Measurements from ENCODE around the gene FLAD1.
A peak's percentile ranks its signal among the peaks of the same experiment; 100 is the strongest.

Gene FLAD1

DNA sequence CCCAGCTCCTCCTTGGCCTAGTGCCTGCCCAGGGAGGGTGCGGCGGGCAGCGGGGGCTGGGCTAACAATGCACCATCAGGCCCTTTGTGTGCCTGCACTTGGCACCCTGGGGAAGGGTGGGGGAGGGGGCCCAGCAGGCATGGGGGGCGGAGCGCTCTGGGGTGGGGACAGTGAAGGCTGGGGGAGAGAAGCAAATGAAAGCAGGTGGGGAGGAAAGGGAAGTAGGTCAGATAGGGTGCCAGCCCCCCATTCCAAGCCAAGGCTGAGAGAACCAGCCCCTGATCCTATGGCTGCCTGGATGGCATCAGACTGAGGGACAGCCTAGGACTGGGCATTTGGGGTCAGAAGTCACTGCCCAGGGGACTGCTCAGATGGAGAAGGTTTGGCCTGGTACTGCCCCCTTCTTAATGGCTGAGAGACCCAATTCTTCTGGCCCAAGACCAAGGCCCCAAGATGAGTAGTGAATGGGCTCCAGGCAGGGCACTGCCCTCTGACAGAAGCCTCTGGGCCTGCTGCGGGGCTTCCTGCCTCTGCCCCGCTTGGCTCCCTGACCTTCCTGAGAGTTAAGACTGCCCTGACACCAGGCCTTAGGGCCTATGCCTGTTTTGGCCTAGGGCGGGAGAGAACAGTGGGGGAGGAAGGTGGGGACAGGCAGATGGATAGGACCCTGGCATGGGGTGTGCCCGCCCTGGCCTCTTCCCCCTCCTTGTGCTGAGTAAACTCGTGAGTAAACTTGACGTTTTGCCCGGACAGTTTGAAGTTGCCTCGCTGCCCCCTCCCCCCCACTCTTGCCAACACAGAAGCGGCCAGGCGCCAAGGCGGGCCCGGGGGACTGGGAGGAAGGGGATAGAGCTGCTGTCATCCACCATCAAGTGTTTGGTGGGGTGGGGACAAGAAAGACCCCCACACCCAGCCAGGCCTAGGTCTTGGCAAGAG, 22.2 kb downstream of the FLAD1 start:
- DNase-seq: peak; percentile 51

DNA sequence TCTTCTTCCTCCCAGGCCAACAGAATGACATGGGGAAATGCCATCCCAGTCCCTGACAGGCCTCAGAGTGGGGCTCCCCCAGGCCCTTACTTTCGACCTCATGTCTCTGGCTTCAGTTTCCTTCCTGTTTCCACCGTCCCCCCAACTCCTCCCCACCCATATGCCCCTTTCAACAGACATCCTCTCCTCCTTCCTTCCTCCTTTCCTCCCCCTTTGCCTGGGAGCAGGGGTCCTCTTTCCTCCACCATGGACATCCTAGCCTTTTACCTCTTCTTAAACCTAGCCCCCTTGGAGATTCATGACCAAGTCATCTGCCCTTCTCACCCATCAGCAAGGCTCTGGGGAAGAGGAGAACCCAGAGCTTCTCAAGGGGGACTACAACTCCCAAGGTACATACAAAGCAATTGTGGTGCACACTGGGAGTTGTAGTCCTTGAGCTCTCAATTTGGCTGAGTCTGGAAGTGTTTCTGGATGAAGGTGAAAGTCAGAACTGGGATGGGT, 23.5 kb downstream of the FLAD1 start:
- peak; percentile 30 for DNase-seq

- no peak for DNase-seq
Observed at GRCh38 chr1:155007251-155007828, 24.2 kb downstream of the FLAD1 start.

- no peak for DNase-seq
Observed at GRCh38 chr1:155008015-155008941, 25.1 kb downstream of the FLAD1 start.

DNA sequence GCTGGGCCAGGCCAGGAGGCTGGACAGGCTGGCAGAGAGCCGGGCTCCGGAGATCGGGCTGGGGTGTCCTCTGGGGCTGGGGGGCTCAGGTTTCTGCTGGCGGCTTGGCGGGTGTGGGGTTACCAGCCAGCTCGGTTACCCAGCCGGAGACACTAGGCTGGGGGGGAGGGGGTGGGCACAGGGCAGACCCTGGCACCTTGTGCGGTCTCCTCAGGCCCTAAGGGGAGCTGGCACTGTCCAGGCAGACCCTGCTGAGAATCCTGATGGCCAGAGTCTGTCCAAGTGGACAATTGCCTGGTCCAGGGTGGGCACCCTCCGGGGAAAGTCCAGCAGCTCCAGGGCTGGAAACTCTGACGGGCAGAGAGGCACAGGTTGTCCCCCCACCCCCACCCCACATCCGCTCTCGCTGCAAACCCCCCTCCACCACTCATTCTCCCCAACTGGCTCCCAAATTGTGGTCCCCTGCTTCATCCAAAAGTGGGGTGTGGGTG, 26.1 kb downstream of the FLAD1 start:
- no peak for DNase-seq

DNA sequence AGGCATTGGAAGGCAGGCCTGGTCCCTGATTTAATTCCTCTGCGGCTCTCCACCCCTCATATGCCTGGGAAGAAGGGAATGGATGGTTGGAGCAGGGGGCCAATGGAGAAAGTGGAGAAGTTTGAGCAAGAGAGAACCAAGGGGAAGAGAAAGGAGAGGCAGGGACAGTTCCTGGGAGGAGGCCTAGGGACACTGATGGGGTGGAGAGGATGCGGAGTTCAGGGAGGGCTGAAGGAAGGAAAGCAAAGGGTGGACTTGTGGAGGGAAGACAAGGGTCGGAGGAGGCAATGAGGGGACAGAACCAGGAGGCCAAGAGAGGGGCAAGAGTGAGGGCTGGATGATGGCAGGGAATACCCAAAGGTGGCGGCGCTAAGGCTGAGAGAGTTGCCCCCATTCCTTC, 26.6 kb downstream of the FLAD1 start:
- DNase-seq: no peak

DNA sequence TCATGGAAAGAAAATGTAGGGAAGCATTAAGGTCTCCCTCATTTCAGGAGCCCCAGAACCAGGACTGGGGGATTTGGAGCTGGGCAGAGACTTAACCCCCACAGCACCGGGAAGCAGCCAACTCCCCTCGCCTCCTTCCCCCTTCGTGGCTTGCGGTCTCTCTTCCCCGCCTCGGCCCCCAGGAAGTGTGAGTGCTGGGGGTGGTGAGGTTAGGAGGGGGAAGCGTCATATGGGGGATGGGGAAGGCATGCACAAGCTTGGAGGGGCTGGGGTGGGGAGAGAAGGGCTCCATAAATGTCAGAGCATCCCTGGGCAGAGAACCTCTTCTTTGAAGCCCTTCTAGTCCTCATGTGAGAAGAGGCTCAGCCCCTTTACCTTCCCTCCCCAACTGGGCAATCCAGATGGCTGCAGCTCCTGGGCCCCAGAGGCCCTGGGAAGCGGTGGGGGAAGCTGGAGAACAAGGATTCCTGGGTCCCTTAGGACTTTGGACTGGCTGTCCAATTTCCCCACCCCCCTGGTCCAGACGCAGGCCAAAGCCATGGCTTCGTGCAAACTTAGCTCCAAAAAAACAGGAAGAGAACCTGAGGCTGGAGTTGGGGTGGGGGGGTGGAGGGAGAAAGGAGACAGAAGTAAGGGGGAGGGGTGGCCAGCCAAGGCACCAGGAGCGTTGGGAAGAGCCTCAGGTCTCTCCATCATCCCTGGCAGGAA, 27.2 kb downstream of the FLAD1 start:
- DNase-seq: no peak

DNA sequence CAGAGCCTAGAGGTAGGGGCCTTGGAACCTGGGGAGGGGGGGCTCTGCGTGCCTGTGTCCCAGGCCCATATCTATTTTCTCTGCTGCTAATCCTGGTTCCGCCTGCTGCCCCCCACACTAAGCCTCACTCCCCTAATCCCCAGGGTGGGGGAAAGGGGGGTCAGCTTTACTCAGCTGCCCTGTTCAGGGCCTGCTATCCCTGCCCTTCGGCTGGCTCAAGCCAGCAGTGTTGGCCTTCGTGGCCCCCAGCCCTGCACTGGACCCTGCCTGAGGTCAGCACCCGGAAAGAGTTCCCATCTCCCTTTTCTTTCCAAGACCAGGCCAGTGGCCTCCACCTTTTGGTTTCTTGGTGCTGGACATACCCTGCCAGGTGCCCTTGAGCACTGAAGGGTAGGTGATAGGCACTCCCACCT, 27.9 kb downstream of the FLAD1 start:
- DNase-seq: no peak

DNA sequence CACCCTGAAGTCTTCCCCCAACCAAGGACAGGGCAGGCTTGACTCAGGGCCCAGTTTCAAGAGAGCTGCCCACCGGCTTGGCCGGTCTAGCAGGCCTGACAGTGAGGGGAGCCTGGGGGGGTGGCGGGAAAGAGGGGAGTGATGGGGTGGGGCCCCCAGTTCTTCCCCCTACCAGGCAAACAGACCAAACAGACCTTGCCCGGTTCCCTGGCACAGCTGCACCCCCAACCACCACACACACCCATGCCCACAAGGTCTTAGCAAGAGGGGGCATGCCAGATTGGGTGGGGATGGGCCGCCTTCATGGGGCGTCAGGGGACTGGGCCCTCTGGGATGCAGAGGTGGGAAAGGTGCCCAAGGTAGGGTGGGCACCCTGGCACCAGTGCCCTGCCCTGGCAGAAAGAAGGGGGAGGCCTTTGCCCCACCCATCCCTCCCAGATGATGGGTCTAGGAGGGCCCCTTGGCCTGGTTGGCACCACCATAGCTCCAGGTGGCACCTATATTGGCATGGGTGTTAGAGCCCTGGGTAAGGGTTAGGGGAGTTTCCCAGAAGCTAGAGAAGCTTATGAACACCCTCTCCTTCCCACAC, 28.4 kb downstream of the FLAD1 start:
- DNase-seq: no peak

DNA sequence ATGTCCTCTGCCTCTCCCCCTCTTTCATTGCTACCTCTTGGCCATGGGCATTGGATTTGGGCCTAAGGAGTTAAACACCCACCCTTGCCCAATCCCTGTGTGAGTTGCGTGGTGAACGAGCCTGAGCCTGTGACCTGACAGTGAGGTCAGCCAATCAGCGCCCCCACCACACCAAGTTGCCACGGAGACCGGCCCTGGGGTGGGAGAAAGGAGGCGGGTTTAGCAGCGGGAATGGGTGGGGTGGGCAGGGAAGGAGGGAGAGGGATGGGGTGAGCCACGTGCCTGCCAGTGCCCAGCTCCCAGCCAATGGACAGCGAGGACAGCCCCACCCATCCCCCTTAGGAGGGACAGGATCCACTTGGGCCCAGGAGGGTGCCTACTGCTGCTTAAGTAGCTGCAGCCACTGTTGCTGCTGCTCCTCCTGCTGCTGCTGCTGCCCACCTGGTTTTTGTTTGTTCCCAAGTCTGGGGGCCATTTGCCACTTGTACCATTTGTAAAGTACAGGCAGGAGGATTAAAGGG, 28.9 kb downstream of the FLAD1 start:
- DNase-seq: peak; percentile 89

DNA sequence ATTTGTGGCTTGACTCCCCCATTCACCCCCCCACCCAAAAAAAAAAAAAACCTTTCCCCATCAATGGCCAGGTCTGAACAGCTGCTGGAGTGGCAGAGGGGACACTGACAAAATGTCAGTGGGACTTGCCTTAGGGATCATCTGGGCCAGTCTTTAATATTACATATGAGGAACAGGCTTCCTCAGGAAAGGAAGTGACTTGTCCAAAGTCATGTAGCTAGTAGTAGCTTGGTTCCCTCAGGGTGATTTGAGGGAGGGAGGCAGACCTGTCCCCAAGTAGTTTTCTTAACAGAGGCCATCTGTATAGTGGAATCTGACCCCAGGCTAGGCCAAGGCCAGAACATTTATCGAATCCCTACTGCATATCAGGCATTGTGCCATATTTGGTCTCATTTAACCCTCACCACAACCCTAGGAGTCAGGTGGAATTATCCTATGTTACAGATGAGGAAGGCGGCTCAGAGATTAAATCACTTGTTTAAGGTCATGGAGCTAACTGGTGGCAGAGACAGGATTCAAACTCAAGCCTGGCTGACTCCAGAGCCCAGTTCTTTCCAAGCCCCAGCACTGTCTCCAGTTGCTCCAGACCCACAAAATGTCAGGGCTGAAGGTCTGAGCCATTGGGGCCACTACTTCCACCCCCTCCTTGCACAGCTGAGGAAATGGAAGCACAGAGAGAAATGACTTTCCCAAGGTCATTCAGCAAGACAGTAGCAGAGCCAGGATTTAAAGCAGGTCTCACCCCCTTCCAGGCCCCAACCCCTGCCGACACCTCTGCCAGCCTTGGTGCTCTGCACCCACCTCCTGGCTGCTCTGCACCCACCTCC, 29.8 kb downstream of the FLAD1 start:
- no peak for DNase-seq

DNA sequence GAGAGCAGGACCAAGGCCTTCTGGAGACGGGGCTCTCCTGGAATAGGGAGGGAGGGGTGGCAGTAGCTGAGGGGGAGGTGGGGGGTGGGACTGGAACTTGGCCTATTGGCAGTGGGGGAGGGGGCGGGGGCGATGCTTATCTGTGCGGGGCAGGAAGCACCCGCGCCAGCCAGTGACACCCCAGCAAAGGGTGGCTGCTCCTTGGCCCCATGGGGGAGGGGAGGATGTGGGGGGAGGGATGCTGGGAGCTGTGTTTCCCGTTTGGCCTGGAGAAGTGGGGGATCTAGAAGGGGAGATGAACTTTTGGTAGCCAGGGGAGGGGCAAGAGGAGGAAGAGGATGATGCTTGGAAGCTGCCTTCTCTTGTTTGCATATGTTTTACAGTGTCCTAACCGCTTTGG, 30.5 kb downstream of the FLAD1 start:
- no peak for DNase-seq

DNA sequence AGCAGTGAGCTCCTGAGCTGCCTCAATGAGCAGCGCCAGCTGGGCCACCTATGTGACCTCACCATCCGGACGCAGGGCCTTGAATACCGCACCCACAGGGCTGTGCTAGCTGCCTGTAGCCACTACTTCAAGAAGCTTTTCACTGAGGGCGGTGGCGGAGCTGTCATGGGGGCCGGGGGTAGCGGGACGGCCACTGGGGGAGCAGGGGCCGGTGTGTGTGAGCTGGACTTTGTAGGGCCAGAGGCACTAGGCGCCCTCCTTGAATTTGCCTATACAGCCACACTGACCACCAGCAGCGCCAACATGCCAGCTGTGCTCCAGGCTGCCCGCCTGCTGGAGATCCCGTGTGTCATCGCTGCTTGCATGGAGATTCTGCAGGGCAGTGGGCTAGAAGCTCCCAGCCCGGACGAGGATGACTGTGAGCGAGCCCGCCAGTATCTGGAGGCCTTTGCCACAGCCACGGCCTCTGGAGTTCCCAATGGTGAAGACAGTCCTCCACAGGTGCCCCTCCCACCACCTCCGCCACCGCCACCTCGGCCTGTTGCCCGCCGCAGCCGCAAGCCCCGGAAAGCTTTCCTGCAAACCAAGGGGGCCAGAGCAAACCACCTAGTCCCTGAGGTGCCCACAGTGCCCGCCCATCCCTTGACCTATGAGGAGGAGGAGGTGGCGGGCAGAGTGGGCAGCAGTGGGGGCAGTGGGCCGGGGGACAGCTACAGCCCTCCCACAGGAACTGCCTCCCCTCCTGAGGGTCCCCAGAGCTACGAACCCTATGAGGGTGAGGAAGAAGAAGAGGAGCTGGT, 31.8 kb downstream of the FLAD1 start:
- DNase-seq: no peak

- no peak for DNase-seq
Observed at GRCh38 chr1:155015527-155016230, 32.5 kb downstream of the FLAD1 start.

GRCh38 chr1:155016231-155016831, 33.2 kb downstream of the FLAD1 start:
- no peak for DNase-seq

- DNase-seq: peak; percentile 87
Observed at GRCh38 chr1:155017041-155017945, 34.1 kb downstream of the FLAD1 start.

DNA sequence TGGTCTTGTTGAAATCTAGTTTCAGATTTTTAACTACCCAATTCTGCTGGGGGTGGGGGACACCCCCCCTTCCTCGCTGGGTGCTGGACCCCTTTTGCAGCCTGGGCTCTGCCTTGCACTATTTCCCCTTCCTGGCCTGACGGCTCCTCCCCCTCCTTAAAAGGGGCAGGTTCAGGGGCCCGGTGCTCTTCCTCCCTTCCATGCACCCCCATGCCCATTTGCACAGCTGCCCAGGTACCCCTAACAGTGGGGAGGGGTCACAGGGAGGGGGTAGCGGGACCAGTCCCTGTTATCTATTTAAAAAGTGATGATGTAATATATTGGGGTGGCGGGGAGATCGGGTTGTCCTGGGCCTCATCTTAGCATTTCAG, 34.8 kb downstream of the FLAD1 start:
- DNase-seq: no peak

Data from COR-L47 (cell line).